ENCODE data around the gene AFF3. TPM values are rescaled to one million over a fixed set of nuclear protein-coding genes. Genes with fewer than 3 reads are reported as not detected.

The AFF3 gene
- total and polyA plus RNA-seq, 7 donors = 0.46 to 25.0 (median 18.6) TPM

GRCh38 chr2:99678625-99679024 lies 463.8 kb downstream of the AFF3 start:
- Histone ChIP-seq H3K36me3 (no peaks in the 10 kb centered on the region), H3K4me1 (no peaks in the 10 kb centered on the region), H3K27ac (no peak overlapping the region), H3K9me3 (no peaks in the 10 kb centered on the region), H3K27me3 (no peaks in the 10 kb centered on the region), H3K4me3 (no peak overlapping the region)
- TF ChIP-seq POLR2A (IDR thresholded peaks at IDR 0.05) = no peak
- TF ChIP-seq EP300 (IDR thresholded peaks at IDR 0.05) = no peak
- no peak for TF ChIP-seq POLR2AphosphoS5 (IDR thresholded peaks at IDR 0.05)
- no peak for TF ChIP-seq CTCF (IDR thresholded peaks at IDR 0.05)
- no peak for DNase-seq
- WGBS, 2 donors = 90 to 91% methylated on average over 4 of the region's 4 CpGs
- intact Hi-C loops (cut with DNase I) = no loop called here

- H3K36me3 ChIP-seq = no peaks in the 10 kb centered on the region
- TF ChIP-seq POLR2A (IDR thresholded peaks at IDR 0.05) (no peak), POLR2AphosphoS5 (IDR thresholded peaks at IDR 0.05) (no peak), CTCF (IDR thresholded peaks at IDR 0.05) (no peak), EP300 (IDR thresholded peaks at IDR 0.05) (no peak)
- H3K27ac ChIP-seq = no peak overlapping the region
- no peaks in the 10 kb centered on the region for H3K9me3 ChIP-seq
- intact Hi-C loops (cut with DNase I) = no loop called here
- WGBS, 2 donors = 86 to 87% methylated on average over 7 of the region's 7 CpGs
- DNase-seq = no peak
- no peaks in the 10 kb centered on the region for H3K27me3 ChIP-seq
- no peaks in the 10 kb centered on the region for H3K4me1 ChIP-seq
- H3K4me3 ChIP-seq = no peak overlapping the region
These were observed 464.6 kb downstream of the AFF3 start for GRCh38 chr2:99677814-99678213.

- TF ChIP-seq POLR2A (IDR thresholded peaks at IDR 0.05) (no peak), POLR2AphosphoS5 (IDR thresholded peaks at IDR 0.05) (no peak), EP300 (IDR thresholded peaks at IDR 0.05) (no peak), CTCF (IDR thresholded peaks at IDR 0.05) (no peak)
- Histone ChIP-seq H3K4me3 (no peak overlapping the region), H3K27me3 (no peaks in the 10 kb centered on the region), H3K27ac (no peak overlapping the region), H3K36me3 (no peaks in the 10 kb centered on the region), H3K4me1 (no peaks in the 10 kb centered on the region), H3K9me3 (no peaks in the 10 kb centered on the region)
- 90 to 94% methylated on average over 12 of the region's 12 CpGs for WGBS, 2 donors
- DNase-seq = no peak
- intact Hi-C loops (cut with DNase I) = no loop called here
These were observed 467.2 kb downstream of the AFF3 start for GRCh38 chr2:99675130-99675661.

- WGBS, 2 donors = 90% methylated on average over 8 of the region's 8 CpGs
- Histone ChIP-seq H3K27ac (no peak overlapping the region), H3K4me1 (no peaks in the 10 kb centered on the region), H3K36me3 (no peaks in the 10 kb centered on the region), H3K4me3 (no peak overlapping the region), H3K27me3 (no peaks in the 10 kb centered on the region), H3K9me3 (no peaks in the 10 kb centered on the region)
- TF ChIP-seq POLR2AphosphoS5 (IDR thresholded peaks at IDR 0.05) (no peak), CTCF (IDR thresholded peaks at IDR 0.05) (no peak), POLR2A (IDR thresholded peaks at IDR 0.05) (no peak), EP300 (IDR thresholded peaks at IDR 0.05) (no peak)
- intact Hi-C loops (cut with DNase I) = no loop called here
- no peak for DNase-seq
These were observed 468.3 kb downstream of the AFF3 start for GRCh38 chr2:99674090-99674489.

- H3K36me3 ChIP-seq = no peaks in the 10 kb centered on the region
- intact Hi-C loops (cut with DNase I) = no loop called here
- 21 to 57% methylated on average over 8 of the region's 8 CpGs for WGBS, 2 donors
- no peak overlapping the region for H3K27ac ChIP-seq
- no peak overlapping the region for H3K4me3 ChIP-seq
- H3K9me3 ChIP-seq = no peaks in the 10 kb centered on the region
- H3K4me1 ChIP-seq = no peaks in the 10 kb centered on the region
- DNase-seq = no peak
- no peaks in the 10 kb centered on the region for H3K27me3 ChIP-seq
- no peak for TF ChIP-seq POLR2AphosphoS5 (IDR thresholded peaks at IDR 0.05)
- no peak for TF ChIP-seq CTCF (IDR thresholded peaks at IDR 0.05)
- no peak for TF ChIP-seq POLR2A (IDR thresholded peaks at IDR 0.05)
- TF ChIP-seq EP300 (IDR thresholded peaks at IDR 0.05) = no peak
These were observed 469.5 kb downstream of the AFF3 start for GRCh38 chr2:99672766-99673350.
